MCF 10A (cell line): ENCODE data around the gene LTB4R. TPM values are rescaled to one million over a fixed set of nuclear protein-coding genes. Genes with fewer than 3 reads are reported as not detected.

Experiments used
- Bru-seq: library from RNA; stranded (reverse); fragments of 400-500 nt; gene quantifications from one replicate; lab custom pipeline; 2021; lab: Mats Ljungman, UMichigan
- BruChase-seq, 2 experiments: library from RNA; stranded (reverse); fragments of 400-500 nt; gene quantifications; one replicate each; lab custom pipeline; 2021; lab: Mats Ljungman, UMichigan
- BruUV-seq: library from RNA; stranded (reverse); fragments of 400-500 nt; replicated peaks from 2 replicates; lab custom pipeline; 2021; lab: Mats Ljungman, UMichigan
- CTCF ChIA-PET: fragments of 300-600 bp; sonication (Branson Sonifier 250); formaldehyde crosslinking; extraction: SDS; loops from one replicate; lab custom pipeline; 2021; ENCODE audit warnings: antibody characterized with exemption, inconsistent platforms; lab: Yijun Ruan, JAX
- POLR2A ChIA-PET: fragments of 300-600, 350-650 bp; sonication (Branson Sonifier 250); formaldehyde crosslinking; extraction: SDS; loops from one replicate; lab custom pipeline; 2020; ENCODE audit warnings: antibody characterized with exemption, inconsistent platforms; lab: Yijun Ruan, JAX
- DNase-seq: peaks from one replicate; pipeline ENCODE4 v3.0.0-alpha.2; 2018; ENCODE audit not compliant: unreplicated experiment
- H3K27ac Mint-ChIP-seq: one replicate; pipeline ENCODE4 v1.8.0; 2022; ENCODE audit warnings: mild to moderate bottlenecking, low read depth, mixed read lengths; ENCODE audit not compliant: unreplicated experiment
- H3K27me3 Mint-ChIP-seq: one replicate; pipeline ENCODE4 v1.8.0; 2022; ENCODE audit warnings: mixed read lengths; ENCODE audit not compliant: insufficient read depth, unreplicated experiment
- H3K36me3 Mint-ChIP-seq: one replicate; pipeline ENCODE4 v1.8.0; 2022; ENCODE audit warnings: mild to moderate bottlenecking, moderate library complexity, mixed read lengths; ENCODE audit not compliant: insufficient read depth, unreplicated experiment
- H3K4me1 Mint-ChIP-seq: one replicate; pipeline ENCODE4 v1.8.0; 2022; ENCODE audit warnings: mixed read lengths; ENCODE audit not compliant: insufficient read depth, unreplicated experiment
- H3K4me3 Mint-ChIP-seq: one replicate; pipeline ENCODE4 v1.8.0; 2022; ENCODE audit warnings: mild to moderate bottlenecking, moderate library complexity, mixed read lengths; ENCODE audit not compliant: unreplicated experiment
- H3K9me3 Mint-ChIP-seq: one replicate; pipeline ENCODE4 v1.8.0; 2022; ENCODE audit warnings: mixed read lengths; ENCODE audit not compliant: unreplicated experiment
- intact Hi-C: fragments of 100-400 bp; cut with micrococcal nuclease; formaldehyde crosslinking; loops from 2 replicates; pipeline ENCODE4 v1.14.1; 2022
- long read RNA-seq: library from polyadenylated mRNA; stranded (forward); transcript quantifications from one replicate; pipeline ENCODE4 v2.0.0, GENCODE V29; 2022
- total RNA-seq: library from RNA; stranded (reverse); gene quantifications from 2 replicates; pipeline ENCODE4 v1.2.3, GENCODE V29; 2022
- TF ChIP-seq, protein P1 (sequence below): fragments of 200-600 bp; IDR thresholded peaks from one replicate; pipeline ENCODE4 v1.8.0; 2022; ENCODE audit warnings: antibody characterized with exemption, mild to moderate bottlenecking; ENCODE audit not compliant: unreplicated experiment

The LTB4R gene, protein sequence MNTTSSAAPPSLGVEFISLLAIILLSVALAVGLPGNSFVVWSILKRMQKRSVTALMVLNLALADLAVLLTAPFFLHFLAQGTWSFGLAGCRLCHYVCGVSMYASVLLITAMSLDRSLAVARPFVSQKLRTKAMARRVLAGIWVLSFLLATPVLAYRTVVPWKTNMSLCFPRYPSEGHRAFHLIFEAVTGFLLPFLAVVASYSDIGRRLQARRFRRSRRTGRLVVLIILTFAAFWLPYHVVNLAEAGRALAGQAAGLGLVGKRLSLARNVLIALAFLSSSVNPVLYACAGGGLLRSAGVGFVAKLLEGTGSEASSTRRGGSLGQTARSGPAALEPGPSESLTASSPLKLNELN
- 15.8 and 19.9 TPM in 2 replicates for total RNA-seq
- Bru-seq, nascent RNA, result percentile 78 among the genes with signal in this experiment
- percentile 95 among the genes with signal in this experiment for BruChase-seq, experiment 1, labeled RNA remaining after a 6-hour chase
- percentile 89 among the genes with signal in this experiment for BruChase-seq, experiment 2, labeled RNA remaining after a 2-hour chase
- long read RNA-seq, full-length matches to known transcripts, result 7 of 14 reads
- long read RNA-seq, partial matches to known transcripts, result 0 of 14 reads
- long read RNA-seq, other reads (novel, unspliced or antisense), result 7 of 14 reads

DNA sequence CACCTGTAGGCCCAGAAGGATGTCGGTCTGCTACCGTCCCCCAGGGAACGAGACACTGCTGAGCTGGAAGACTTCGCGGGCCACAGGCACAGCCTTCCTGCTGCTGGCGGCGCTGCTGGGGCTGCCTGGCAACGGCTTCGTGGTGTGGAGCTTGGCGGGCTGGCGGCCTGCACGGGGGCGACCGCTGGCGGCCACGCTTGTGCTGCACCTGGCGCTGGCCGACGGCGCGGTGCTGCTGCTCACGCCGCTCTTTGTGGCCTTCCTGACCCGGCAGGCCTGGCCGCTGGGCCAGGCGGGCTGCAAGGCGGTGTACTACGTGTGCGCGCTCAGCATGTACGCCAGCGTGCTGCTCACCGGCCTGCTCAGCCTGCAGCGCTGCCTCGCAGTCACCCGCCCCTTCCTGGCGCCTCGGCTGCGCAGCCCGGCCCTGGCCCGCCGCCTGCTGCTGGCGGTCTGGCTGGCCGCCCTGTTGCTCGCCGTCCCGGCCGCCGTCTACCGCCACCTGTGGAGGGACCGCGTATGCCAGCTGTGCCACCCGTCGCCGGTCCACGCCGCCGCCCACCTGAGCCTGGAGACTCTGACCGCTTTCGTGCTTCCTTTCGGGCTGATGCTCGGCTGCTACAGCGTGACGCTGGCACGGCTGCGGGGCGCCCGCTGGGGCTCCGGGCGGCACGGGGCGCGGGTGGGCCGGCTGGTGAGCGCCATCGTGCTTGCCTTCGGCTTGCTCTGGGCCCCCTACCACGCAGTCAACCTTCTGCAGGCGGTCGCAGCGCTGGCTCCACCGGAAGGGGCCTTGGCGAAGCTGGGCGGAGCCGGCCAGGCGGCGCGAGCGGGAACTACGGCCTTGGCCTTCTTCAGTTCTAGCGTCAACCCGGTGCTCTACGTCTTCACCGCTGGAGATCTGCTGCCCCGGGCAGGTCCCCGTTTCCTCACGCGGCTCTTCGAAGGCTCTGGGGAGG lies at the start of gene LTB4R:
TSS of gene LTB4R (plus strand) at position 857 of the 959 bp plus-strand sequence. CDS start 4,150 bp downstream, outside the sequence.
- peak; percentile 72 for DNase-seq
- Mint-ChIP-seq H3K4me1 (peaks cover 35% of the 10 kb centered on the region), H3K27me3 (no peaks in the 10 kb centered on the region), H3K36me3 (peaks cover 17% of the 10 kb centered on the region), H3K4me3 (peak within 1 kb of the TSS; percentile 69), H3K9me3 (no peaks in the 10 kb centered on the region), H3K27ac (no peak within 1 kb of the TSS)
- no TSS peak for BruUV-seq
- TF ChIP-seq, protein P1, sequence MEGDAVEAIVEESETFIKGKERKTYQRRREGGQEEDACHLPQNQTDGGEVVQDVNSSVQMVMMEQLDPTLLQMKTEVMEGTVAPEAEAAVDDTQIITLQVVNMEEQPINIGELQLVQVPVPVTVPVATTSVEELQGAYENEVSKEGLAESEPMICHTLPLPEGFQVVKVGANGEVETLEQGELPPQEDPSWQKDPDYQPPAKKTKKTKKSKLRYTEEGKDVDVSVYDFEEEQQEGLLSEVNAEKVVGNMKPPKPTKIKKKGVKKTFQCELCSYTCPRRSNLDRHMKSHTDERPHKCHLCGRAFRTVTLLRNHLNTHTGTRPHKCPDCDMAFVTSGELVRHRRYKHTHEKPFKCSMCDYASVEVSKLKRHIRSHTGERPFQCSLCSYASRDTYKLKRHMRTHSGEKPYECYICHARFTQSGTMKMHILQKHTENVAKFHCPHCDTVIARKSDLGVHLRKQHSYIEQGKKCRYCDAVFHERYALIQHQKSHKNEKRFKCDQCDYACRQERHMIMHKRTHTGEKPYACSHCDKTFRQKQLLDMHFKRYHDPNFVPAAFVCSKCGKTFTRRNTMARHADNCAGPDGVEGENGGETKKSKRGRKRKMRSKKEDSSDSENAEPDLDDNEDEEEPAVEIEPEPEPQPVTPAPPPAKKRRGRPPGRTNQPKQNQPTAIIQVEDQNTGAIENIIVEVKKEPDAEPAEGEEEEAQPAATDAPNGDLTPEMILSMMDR, result peak; percentile 19
- intact Hi-C loops, result no loop called here
- POLR2A ChIA-PET, result interaction anchor here (0.6 to 7.2 kb wide), 17 partner anchors 11 to 219 kb away, joined by 3 to 101 read pairs (median 5); partner anchors contain the start of genes CBLN3, DHRS1, IRF9 and KHNYN
- CTCF ChIA-PET, result interaction anchor here (0.6 to 10.0 kb wide), 22 partner anchors 8 to 196 kb away, joined by 3 to 145 read pairs (median 7); partner anchors contain the start of genes CBLN3, DHRS1, IPO4 and KHNYN

DNA sequence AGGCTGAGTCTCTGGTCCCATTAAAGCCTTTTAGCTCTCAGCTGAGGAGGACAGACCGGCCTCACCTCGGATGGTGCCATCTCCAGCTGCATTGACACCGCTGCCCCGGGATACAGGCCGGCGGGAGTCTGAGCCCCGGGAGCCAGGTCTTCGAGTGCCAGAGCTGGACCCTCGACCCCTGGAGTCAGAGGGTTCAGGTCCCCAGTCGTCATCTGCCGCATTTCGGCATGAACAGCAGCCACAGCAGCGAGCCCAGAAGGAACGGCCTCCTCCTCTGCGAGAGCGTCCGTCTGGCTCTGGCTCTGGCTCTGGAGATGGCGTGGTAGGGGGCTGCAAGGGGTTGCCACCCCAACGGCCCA lies 49.4 kb upstream of the LTB4R start:
- ChIA-PET POLR2A (interaction anchor here (1.2 to 7.2 kb wide), 4 partner anchors 8 to 36 kb away, joined by 4 to 62 read pairs (median 14); partner anchors contain the start of genes DHRS1, NOP9 and RABGGTA), CTCF (interaction anchor here (0.6 to 32.3 kb wide), 6 partner anchors 9 to 48 kb away, joined by 3 to 457 read pairs (median 6); partner anchors contain the start of genes DHRS1, GMPR2, LTB4R2 and NOP9)
- Mint-ChIP-seq H3K9me3 (no peaks in the 10 kb centered on the region), H3K27me3 (no peaks in the 10 kb centered on the region), H3K4me3 (no peak overlapping the region), H3K36me3 (peaks cover 24% of the 10 kb centered on the region), H3K4me1 (peaks cover 58% of the 10 kb centered on the region), H3K27ac (no peak overlapping the region)
- TF ChIP-seq, protein P1, result no peak
- intact Hi-C loops, result no loop called here
- BruUV-seq, result no TSS peak
- no peak for DNase-seq

DNA sequence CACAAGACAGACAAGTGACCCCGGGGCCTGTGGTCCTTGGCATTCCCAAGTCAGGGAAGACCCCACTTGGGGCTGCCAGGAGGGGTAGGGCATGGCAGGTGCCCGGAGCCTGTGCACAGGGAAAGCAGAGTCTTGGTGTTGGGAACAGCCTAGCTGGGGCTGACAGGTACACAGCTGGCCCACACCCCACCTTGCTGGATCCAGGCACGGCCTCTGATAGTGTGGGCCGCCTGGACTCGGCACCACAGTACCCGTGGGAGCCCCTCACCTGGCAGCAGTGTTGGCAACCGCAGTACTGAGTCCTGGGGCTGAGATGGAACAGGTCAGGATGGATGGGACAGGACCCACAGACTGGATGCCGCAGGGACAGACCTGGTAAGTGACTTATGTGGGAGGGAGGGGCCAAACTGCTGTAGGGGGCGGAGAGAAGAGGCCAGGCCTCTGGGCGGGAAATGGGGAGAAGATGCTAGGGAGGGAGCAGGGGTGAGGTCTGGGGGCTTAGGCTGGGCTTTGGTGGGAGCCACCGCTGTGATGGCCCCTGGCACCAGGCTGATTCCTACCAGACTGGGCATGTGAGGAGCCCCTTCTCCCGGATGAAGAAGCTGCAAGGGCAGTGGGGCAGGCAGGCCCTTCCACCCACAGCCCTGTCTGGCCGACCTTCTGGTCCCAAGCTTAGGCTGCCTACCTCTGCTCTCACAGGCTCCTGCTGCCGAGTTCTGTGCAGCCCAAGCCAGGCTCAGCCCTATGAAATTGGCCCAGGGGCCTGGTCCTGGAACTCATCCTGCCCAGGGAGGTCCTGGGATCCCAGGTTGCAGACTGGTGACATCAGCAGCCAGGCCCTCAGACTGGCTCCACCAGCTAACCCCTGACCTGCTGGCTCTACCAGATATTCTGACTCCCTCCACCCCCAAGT lies 48.2 kb upstream of the LTB4R start, which contains the start of gene TGM1:
TSS of gene TGM1 (minus strand) at position 357 of the 913 bp plus-strand sequence. CDS start 825 bp downstream, outside the sequence.
- DNase-seq, result no peak
- Mint-ChIP-seq H3K4me1 (peaks cover 59% of the 10 kb centered on the region), H3K36me3 (peaks cover 25% of the 10 kb centered on the region), H3K27me3 (no peaks in the 10 kb centered on the region), H3K27ac (peak within 1 kb of the TSS; percentile 83), H3K9me3 (no peaks in the 10 kb centered on the region), H3K4me3 (peak within 1 kb of the TSS; percentile 28)
- ChIA-PET POLR2A (interaction anchor here (0.7 to 7.2 kb wide), 12 partner anchors 8 to 68 kb away, joined by 3 to 62 read pairs (median 10); partner anchors contain the start of genes DHRS1, NOP9, RABGGTA and TINF2), CTCF (interaction anchor here (0.6 to 32.3 kb wide), 8 partner anchors 7 to 174 kb away, joined by 3 to 457 read pairs (median 4); partner anchors contain the start of genes DHRS1, LTB4R2, NOP9 and TINF2)
- TF ChIP-seq, protein P1, result no peak
- intact Hi-C loops, result no loop called here
- BruUV-seq, result no TSS peak
